Loucy (cell line): ENCODE data around the gene LUC7L3.

Source experiments
- H2AFZ ChIP-seq: fragments of 200-600 bp; sonication (generic); 2 replicates; pipeline ENCODE4 v1.6.0; 2016; ENCODE audit warnings: antibody characterized with exemption, mild to moderate bottlenecking, low read length, moderate library complexity
- H3F3A ChIP-seq: fragments of 200-600 bp; 2 replicates; pipeline ENCODE4 v1.6.0; 2016; ENCODE audit warnings: antibody characterized with exemption, low read depth, mild to moderate bottlenecking
- H3K27me3 ChIP-seq: fragments of 200-600 bp; sonication (generic); 2 replicates; pipeline ENCODE4 v1.6.1; 2014; ENCODE audit warnings: low read length, mild to moderate bottlenecking; ENCODE audit not compliant: insufficient read depth, poor library complexity, severe bottlenecking
- H3K36me3 ChIP-seq: fragments of 200-600 bp; sonication (generic); 2 replicates; pipeline ENCODE4 v1.6.1; 2016; ENCODE audit warnings: low read length; ENCODE audit not compliant: insufficient read depth
- H3K4me1 ChIP-seq: fragments of 200-600 bp; sonication (generic); 2 replicates; pipeline ENCODE4 v1.5.1; 2014; ENCODE audit warnings: low read length, mild to moderate bottlenecking; ENCODE audit not compliant: insufficient read depth, poor library complexity, severe bottlenecking
- H3K4me2 ChIP-seq: fragments of 200-600 bp; sonication (generic); 2 replicates; pipeline ENCODE4 v1.6.0; 2014; ENCODE audit warnings: antibody characterized with exemption, low read length, low read depth, mild to moderate bottlenecking; ENCODE audit not compliant: poor library complexity, severe bottlenecking
- H3K4me3 ChIP-seq: fragments of 200-600 bp; sonication (generic); 2 replicates; pipeline ENCODE4 v1.5.1; 2014; ENCODE audit warnings: low read length, mild to moderate bottlenecking, mixed read lengths; ENCODE audit not compliant: poor library complexity, severe bottlenecking
- H3K79me2 ChIP-seq: fragments of 200-600 bp; sonication (generic); 2 replicates; pipeline ENCODE4 v1.6.1; 2014; ENCODE audit warnings: low read length; ENCODE audit not compliant: insufficient read depth
- H3K9ac ChIP-seq: fragments of 200-600 bp; sonication (generic); 2 replicates; pipeline ENCODE4 v1.6.0; 2014; ENCODE audit warnings: mild to moderate bottlenecking, low read depth, low read length, moderate library complexity; ENCODE audit not compliant: poor library complexity, severe bottlenecking
- H3K9me2 ChIP-seq: fragments of 200-600 bp; sonication (generic); replicated peaks from 2 replicates; pipeline ENCODE4 v1.6.1; 2016; ENCODE audit warnings: low read depth, low read length, mixed read lengths
- H3K9me3 ChIP-seq: fragments of 200-600 bp; sonication (generic); 2 replicates; pipeline ENCODE4 v1.6.1; 2014; ENCODE audit warnings: mild to moderate bottlenecking, antibody characterized with exemption, low read length, low read depth; ENCODE audit not compliant: insufficient read depth
- H4K20me1 ChIP-seq: fragments of 200-600 bp; sonication (generic); 2 replicates; pipeline ENCODE4 v1.6.0; 2014; ENCODE audit warnings: antibody characterized with exemption, low read length, mild to moderate bottlenecking; ENCODE audit not compliant: insufficient read depth, poor library complexity, severe bottlenecking
- EZH2phosphoT487 ChIP-seq: fragments of 200-600 bp; IDR thresholded peaks from 2 replicates; pipeline ENCODE4 v1.6.1; 2018; ENCODE audit warnings: antibody characterized with exemption, mild to moderate bottlenecking, moderate library complexity, borderline replicate concordance
- TF ChIP-seq, protein P1 (sequence below): fragments of 200-600 bp; sonication (generic); conservative IDR thresholded peaks from 2 replicates; pipeline ENCODE4 v1.5.1; 2014; ENCODE audit warnings: mild to moderate bottlenecking, antibody characterized with exemption, low read length

LUC7L3 gene

DNA sequence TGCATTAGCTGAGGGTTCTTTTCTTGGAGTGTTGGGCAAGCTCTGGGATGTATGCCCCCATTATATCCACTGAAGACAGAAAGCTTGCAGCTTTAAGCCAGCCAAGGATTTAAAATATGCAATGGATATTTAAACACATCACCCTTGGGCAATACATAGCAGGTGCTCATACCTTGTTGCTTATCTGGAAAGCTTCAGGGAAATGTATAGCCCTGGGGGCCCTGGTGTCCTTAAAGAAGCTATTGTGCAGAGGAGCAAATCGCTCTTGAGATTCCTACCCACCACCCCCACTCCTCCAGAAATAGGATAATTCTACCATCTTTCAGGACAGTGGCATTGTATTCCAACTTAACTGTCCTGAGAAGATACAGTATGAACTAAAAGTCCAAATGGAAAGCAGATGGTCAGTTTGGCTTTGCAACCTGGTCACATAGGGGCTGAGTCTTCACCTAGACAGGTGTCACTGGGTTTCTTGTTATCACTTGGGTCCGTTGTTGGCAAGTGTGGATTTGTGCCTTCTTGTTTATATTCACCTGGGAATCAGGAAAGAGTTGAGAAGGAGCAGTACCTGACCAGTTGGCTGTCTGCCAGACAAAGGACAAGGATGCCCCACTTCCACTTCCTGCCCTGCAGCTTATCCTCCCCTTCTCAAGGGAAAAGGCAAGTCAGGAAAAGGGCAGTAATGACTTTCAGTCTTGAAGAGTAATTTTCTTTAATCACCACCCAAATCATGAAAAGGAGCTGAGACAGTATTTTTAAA lies 44.5 kb downstream of the LUC7L3 start:
- Histone ChIP-seq H3K9ac (no peak overlapping the region), H3K4me3 (no peak overlapping the region)

DNA sequence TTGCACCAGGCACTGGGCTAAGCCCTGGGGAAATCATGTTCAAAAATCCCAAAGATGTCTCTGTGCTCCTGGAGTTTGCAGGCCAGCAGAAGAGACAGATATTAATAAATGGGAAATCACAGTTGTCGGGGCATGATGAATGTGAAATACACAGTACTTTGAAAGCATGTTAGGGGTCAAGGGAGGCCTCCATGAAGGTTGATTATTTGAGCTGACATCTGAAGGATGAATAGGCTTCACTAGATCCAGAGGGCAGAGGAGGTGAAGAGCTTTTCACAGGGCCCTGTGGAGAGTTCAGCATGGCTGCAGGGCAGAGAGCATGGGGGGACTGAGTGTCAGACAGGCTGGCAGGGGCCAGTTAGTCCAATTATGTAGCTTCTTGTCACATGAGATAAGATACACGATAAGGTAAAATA lies 45.3 kb downstream of the LUC7L3 start:
- Histone ChIP-seq H3K4me2 (no peak overlapping the region), H3K4me3 (no peak overlapping the region), H3F3A (no peaks in the 10 kb centered on the region), H3K9me3 (no peaks in the 10 kb centered on the region), H4K20me1 (no peaks in the 10 kb centered on the region), H3K4me1 (no peaks in the 10 kb centered on the region), H3K79me2 (no peaks in the 10 kb centered on the region), H3K36me3 (no peaks in the 10 kb centered on the region), H3K9ac (no peak overlapping the region), H3K27me3 (no peaks in the 10 kb centered on the region), H2AFZ (no peak overlapping the region), H3K9me2 (no peaks in the 10 kb centered on the region)
- TF ChIP-seq EZH2phosphoT487 = no peak
- TF ChIP-seq, protein P1, sequence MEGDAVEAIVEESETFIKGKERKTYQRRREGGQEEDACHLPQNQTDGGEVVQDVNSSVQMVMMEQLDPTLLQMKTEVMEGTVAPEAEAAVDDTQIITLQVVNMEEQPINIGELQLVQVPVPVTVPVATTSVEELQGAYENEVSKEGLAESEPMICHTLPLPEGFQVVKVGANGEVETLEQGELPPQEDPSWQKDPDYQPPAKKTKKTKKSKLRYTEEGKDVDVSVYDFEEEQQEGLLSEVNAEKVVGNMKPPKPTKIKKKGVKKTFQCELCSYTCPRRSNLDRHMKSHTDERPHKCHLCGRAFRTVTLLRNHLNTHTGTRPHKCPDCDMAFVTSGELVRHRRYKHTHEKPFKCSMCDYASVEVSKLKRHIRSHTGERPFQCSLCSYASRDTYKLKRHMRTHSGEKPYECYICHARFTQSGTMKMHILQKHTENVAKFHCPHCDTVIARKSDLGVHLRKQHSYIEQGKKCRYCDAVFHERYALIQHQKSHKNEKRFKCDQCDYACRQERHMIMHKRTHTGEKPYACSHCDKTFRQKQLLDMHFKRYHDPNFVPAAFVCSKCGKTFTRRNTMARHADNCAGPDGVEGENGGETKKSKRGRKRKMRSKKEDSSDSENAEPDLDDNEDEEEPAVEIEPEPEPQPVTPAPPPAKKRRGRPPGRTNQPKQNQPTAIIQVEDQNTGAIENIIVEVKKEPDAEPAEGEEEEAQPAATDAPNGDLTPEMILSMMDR = no peak

More for the DNA sequence above, 44.5 kb downstream of the LUC7L3 start:
- no peaks in the 10 kb centered on the region for H3K4me1 ChIP-seq
- H3F3A ChIP-seq = no peaks in the 10 kb centered on the region
- no peak overlapping the region for H3K4me2 ChIP-seq
- TF ChIP-seq, protein P1 = no peak
- no peak for TF ChIP-seq EZH2phosphoT487
- H3K9me3 ChIP-seq = no peaks in the 10 kb centered on the region
- H3K79me2 ChIP-seq = no peaks in the 10 kb centered on the region
- no peaks in the 10 kb centered on the region for H3K36me3 ChIP-seq
- H3K9me2 ChIP-seq = no peaks in the 10 kb centered on the region
- no peak overlapping the region for H2AFZ ChIP-seq
- no peaks in the 10 kb centered on the region for H3K27me3 ChIP-seq
- H4K20me1 ChIP-seq = no peaks in the 10 kb centered on the region

DNA sequence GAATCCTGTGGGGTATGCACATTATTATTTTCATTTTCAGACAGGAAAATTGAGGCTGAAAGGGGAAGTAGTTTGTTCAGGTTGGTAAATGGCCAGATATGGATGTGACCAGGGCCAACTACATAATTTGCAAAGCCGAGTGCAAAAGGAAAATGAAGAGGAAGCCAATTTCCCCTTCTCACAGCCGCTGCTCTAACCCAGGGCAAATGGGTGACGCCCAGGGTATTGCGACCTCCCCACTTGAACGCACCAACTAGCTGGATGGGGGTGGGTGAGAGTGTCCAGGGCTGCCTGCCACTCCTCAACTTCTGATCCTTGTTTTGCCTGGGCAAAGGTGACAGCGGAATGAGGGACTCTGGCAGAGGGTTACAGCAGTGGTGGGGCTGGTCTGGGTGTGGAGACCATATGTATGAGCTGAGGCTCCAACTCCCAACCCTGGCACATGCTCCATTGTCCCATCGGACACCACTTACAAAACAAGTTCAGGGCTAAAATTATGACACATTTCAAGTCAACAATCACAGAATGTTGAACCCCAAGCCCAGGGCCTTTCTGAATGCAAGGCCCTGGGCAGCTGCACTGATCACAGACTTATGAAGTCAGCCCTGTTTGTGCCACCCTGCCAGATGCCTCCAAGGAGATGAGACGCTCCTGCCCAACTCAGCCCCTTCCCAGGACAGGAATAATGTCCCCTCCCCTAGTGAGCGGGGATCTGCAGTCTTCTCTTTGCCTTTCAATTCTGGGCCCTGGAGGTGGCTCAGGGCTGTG lies 46.2 kb downstream of the LUC7L3 start:
- Histone ChIP-seq H3K79me2 (no peaks in the 10 kb centered on the region), H3F3A (no peaks in the 10 kb centered on the region), H3K36me3 (no peaks in the 10 kb centered on the region), H3K9ac (no peak overlapping the region), H3K9me3 (no peaks in the 10 kb centered on the region), H3K27me3 (no peaks in the 10 kb centered on the region), H4K20me1 (no peaks in the 10 kb centered on the region), H3K4me3 (no peak overlapping the region), H2AFZ (no peak overlapping the region), H3K9me2 (no peaks in the 10 kb centered on the region), H3K4me2 (no peak overlapping the region), H3K4me1 (no peaks in the 10 kb centered on the region)
- TF ChIP-seq, protein P1 = no peak
- no peak for TF ChIP-seq EZH2phosphoT487
